SK-N-SH (cell line): ENCODE results near the gene VGLL4. TPM values are rescaled to one million over a fixed set of nuclear protein-coding genes. Genes with fewer than 3 reads are reported as not detected.

Experiments used
- CTCF ChIA-PET: fragments of 300-600, 350-600 bp; formaldehyde crosslinking; extraction: SDS; loops from one replicate; lab custom pipeline; 2021; lab: Yijun Ruan, JAX
- POLR2A ChIA-PET: fragments of 350-600 bp; sonication (Branson Sonifier 250); formaldehyde crosslinking; extraction: SDS; loops from one replicate; lab custom pipeline; 2020; ENCODE audit warnings: antibody characterized with exemption, inconsistent platforms; lab: Yijun Ruan, JAX
- DNase-seq: peaks from one replicate; pipeline ENCODE4 v3.0.0; 2012
- H2AFZ ChIP-seq: fragments of 200-600 bp; sonication (generic); 2 replicates; pipeline ENCODE4 v1.8.1; 2016; ENCODE audit warnings: antibody characterized with exemption, mild to moderate bottlenecking, low read depth
- H3F3A ChIP-seq: fragments of 200-600 bp; sonication (generic); replicated peaks from 2 replicates; pipeline ENCODE3; 2016; ENCODE audit warnings: antibody characterized with exemption, mild to moderate bottlenecking; ENCODE audit not compliant: insufficient read depth
- H3K27ac ChIP-seq, 2 experiments: fragments of 200-500 bp in 1 of 2; fragments of 200-600 bp in 1 of 2; sonication (Bioruptor generic) in 1 of 2; sonication (generic), shearing (Covaris generic) in 1 of 2; 2 replicates each; pipeline versions ENCODE4 v1.5.1 to v1.6.1; 2014 to 2016; ENCODE audit warnings: low read depth in 2 of 2, inconsistent platforms in 1 of 2, low read length in 1 of 2, mild to moderate bottlenecking in 1 of 2, mixed read lengths in 1 of 2
- H3K27me3 ChIP-seq: fragments of 200-600 bp; sonication (generic), shearing (Covaris generic); 2 replicates; pipeline ENCODE4 v1.6.1; 2016; ENCODE audit warnings: mixed run types; ENCODE audit not compliant: insufficient read depth
- H3K36me3 ChIP-seq, 2 experiments: fragments of 200-500 bp in 1 of 2; fragments of 200-600 bp in 1 of 2; sonication (Bioruptor generic) in 1 of 2; sonication (generic) in 1 of 2; replicated peaks in 1 of 2; 2 replicates each; pipeline versions ENCODE3 to v1.5.1; 2014 to 2016; ENCODE audit warnings: low read length in 1 of 2, mild to moderate bottlenecking in 1 of 2; ENCODE audit not compliant: insufficient read depth in 2 of 2, control insufficient read depth in 1 of 2
- H3K4me1 ChIP-seq, 2 experiments: fragments of 200-500 bp in 1 of 2; fragments of 200-600 bp in 1 of 2; sonication (Bioruptor generic) in 1 of 2; sonication (generic), shearing (Covaris generic) in 1 of 2; 2 replicates each; pipeline versions ENCODE4 v1.5.1 to v1.6.1; 2014 to 2016; ENCODE audit warnings: low read depth in 1 of 2, low read length in 1 of 2, mixed run types in 1 of 2; ENCODE audit not compliant: insufficient read depth in 2 of 2, control insufficient read depth in 1 of 2
- H3K4me2 ChIP-seq: fragments of 200-600 bp; sonication (generic), shearing (Covaris generic); 2 replicates; pipeline ENCODE4 v1.6.1; 2017; ENCODE audit warnings: mixed run types
- H3K4me3 ChIP-seq, 2 experiments: fragments of 200-500 bp in 1 of 2; fragments of 200-600 bp in 1 of 2; sonication (Bioruptor generic) in 1 of 2; sonication (generic), shearing (Covaris generic) in 1 of 2; 2 replicates each; pipeline versions ENCODE4 v1.5.1 to v1.8.1; 2014 to 2016; ENCODE audit warnings: low read depth in 2 of 2, inconsistent platforms in 1 of 2, low read length in 1 of 2, mild to moderate bottlenecking in 1 of 2, mixed read lengths in 1 of 2, moderate library complexity in 1 of 2
- H3K79me2 ChIP-seq: fragments of 200-600 bp; sonication (generic); 2 replicates; pipeline ENCODE4 v1.8.1; 2017; ENCODE audit warnings: mild to moderate bottlenecking; ENCODE audit not compliant: insufficient read depth
- H3K9ac ChIP-seq: fragments of 200-600 bp; sonication (generic); 2 replicates; pipeline ENCODE4 v1.6.1; 2017; ENCODE audit warnings: mixed run types
- H3K9me2 ChIP-seq: fragments of 200-600 bp; sonication (generic); 2 replicates; pipeline ENCODE4 v1.6.1; 2017; ENCODE audit warnings: mixed run types
- H3K9me3 ChIP-seq: fragments of 200-600 bp; sonication (generic); 2 replicates; pipeline ENCODE4 v1.6.1; 2017; ENCODE audit warnings: mixed run types, mild to moderate bottlenecking, moderate library complexity
- H4K20me1 ChIP-seq: fragments of 200-600 bp; sonication (generic); 2 replicates; pipeline ENCODE4 v1.6.1; 2017; ENCODE audit warnings: mild to moderate bottlenecking, mixed run types; ENCODE audit not compliant: insufficient read depth
- CHD2 ChIP-seq: fragments of 150-350 bp; IDR thresholded peaks from 2 replicates; pipeline ENCODE4 v1.6.1; 2018; ENCODE audit warnings: low read length; ENCODE audit not compliant: partially characterized antibody
- ELF1 ChIP-seq: IDR thresholded peaks from 2 replicates; pipeline ENCODE4 v1.4.0; 2012
- FOSL2 ChIP-seq: IDR thresholded peaks from 2 replicates; pipeline ENCODE4 v1.4.0; 2012; ENCODE audit warnings: low read depth, mild to moderate bottlenecking, moderate library complexity, borderline replicate concordance
- FOXJ3 ChIP-seq: sonication (generic); formaldehyde crosslinking; IDR thresholded peaks from 2 replicates; pipeline ENCODE4 v1.5.1; 2020; ENCODE audit warnings: mild to moderate bottlenecking, missing genetic modification reagents
- FOXM1 ChIP-seq: IDR thresholded peaks from 2 replicates; pipeline ENCODE4 v1.4.0; 2012; ENCODE audit warnings: low read depth, mild to moderate bottlenecking
- GABPA ChIP-seq: IDR thresholded peaks from 2 replicates; pipeline ENCODE4 v1.4.0; 2012; ENCODE audit warnings: low read depth, mild to moderate bottlenecking
- GATA2 ChIP-seq: sonication (generic); formaldehyde crosslinking; IDR thresholded peaks from 2 replicates; pipeline ENCODE4 v1.5.0; 2020; ENCODE audit warnings: mild to moderate bottlenecking, missing genetic modification reagents
- JUND ChIP-seq: IDR thresholded peaks from 2 replicates; pipeline ENCODE4 v1.4.0; 2012
- MAX ChIP-seq: IDR thresholded peaks from 2 replicates; pipeline ENCODE4 v1.4.0; 2012; ENCODE audit warnings: low read depth
- MEF2A ChIP-seq: IDR thresholded peaks from 2 replicates; pipeline ENCODE4 v1.4.0; 2012; ENCODE audit warnings: low read depth, borderline replicate concordance
- MXI1 ChIP-seq: IDR thresholded peaks from 2 replicates; pipeline ENCODE4 v1.6.1; 2012; ENCODE audit warnings: mild to moderate bottlenecking, low read depth, low read length, improper control_type of control experiment
- NFIC ChIP-seq: IDR thresholded peaks from 2 replicates; pipeline ENCODE4 v1.4.0; 2012; ENCODE audit warnings: borderline replicate concordance
- NRF1 ChIP-seq: IDR thresholded peaks from 2 replicates; pipeline ENCODE4 v1.6.1; 2012; ENCODE audit warnings: low read depth, mild to moderate bottlenecking, low read length
- REST ChIP-seq: IDR thresholded peaks from 2 replicates; pipeline ENCODE4 v1.6.1; 2012; ENCODE audit warnings: mild to moderate bottlenecking, low read depth, low read length, moderate library complexity
- RFX5 ChIP-seq: IDR thresholded peaks from 2 replicates; pipeline ENCODE4 v1.6.1; 2012; ENCODE audit warnings: mild to moderate bottlenecking, improper control_type of control experiment, low read length
- SIN3A ChIP-seq: IDR thresholded peaks from 2 replicates; pipeline ENCODE4 v1.6.1; 2012; ENCODE audit warnings: low read depth, mild to moderate bottlenecking, low read length, moderate library complexity, borderline replicate concordance
- TCF12 ChIP-seq: IDR thresholded peaks from 2 replicates; pipeline ENCODE4 v1.4.0; 2012
- TEAD4 ChIP-seq: IDR thresholded peaks from 2 replicates; pipeline ENCODE4 v1.4.0; 2012; ENCODE audit warnings: mild to moderate bottlenecking, borderline replicate concordance; ENCODE audit not compliant: insufficient read depth
- YY1 ChIP-seq: IDR thresholded peaks from 2 replicates; pipeline ENCODE4 v1.4.0; 2012; ENCODE audit warnings: low read depth, mild to moderate bottlenecking
- ZBTB33 ChIP-seq: IDR thresholded peaks from 2 replicates; pipeline ENCODE4 v1.4.0; 2012; ENCODE audit warnings: low read depth, borderline replicate concordance
- WGBS: methylation state at CpG from one replicate; pipeline ENCODE4 v1.1.6; 2017; ENCODE audit warnings: low lambda C conversion rate; 5-methylcytosine and 5-hydroxymethylcytosine counted together
- polyA plus RNA-seq, 3 experiments: library from polyadenylated mRNA; depleted of rRNA; stranded (reverse); fragments of >200 nt; gene quantifications; 2 replicates each; pipeline ENCODE4 v1.2.3, GENCODE V29; 2012
- TF ChIP-seq, protein P1 (sequence below): IDR thresholded peaks from 2 replicates; pipeline ENCODE4; 2012
- TF ChIP-seq, protein P2 (sequence below): fragments of 150-350 bp; IDR thresholded peaks from 2 replicates; pipeline ENCODE4 v1.6.1; 2016; ENCODE audit warnings: mild to moderate bottlenecking, low read depth, low read length
- TF ChIP-seq, protein P3 (sequence below): IDR thresholded peaks from 2 replicates; pipeline ENCODE4 v1.4.0; 2012; ENCODE audit warnings: low read depth, borderline replicate concordance

Gene VGLL4
- polyA plus RNA-seq, 1 of the 3 experiments (the other 2 are of a cell fraction), result 48.9 TPM

DNA sequence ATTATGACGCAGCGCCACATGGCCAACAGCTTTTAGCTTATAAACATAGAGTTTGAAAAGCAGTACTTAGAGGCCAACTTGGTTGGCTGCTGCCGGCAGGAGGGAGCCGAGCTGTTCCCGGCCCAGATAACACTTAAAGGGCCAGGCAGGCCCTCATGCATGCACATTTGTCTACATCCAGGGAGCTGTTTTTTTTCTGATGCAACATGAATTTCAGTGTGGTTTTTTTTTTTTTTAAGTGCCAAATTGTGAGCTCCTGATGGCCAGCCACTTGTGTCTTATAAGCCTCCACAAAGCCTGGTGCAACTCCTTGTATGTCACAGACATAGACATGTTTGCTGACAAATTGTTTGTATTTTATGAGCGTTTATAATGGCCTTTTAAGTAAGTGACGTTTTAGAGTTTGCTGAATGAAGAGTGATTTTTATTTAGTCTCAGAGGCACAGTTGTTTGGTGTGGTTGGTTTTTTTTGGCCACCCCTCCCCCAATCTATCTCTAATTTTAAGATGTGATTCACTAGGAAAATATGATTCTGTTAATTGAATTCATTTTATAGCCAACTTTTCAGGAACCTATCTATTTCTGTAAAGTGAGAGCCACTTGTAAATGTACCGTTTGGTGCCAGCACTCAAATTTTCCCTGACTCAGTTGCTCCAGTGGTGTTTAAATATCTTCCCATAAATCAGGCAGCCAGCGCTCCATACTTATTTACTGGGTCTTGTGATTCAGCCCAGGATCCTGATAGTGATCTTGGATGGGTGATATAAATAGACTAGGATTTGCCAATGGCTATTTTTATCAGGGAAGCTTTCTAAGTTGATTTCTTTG is 134.3 kb downstream of the VGLL4 start:
- peak; percentile 81 for DNase-seq
- H3K9ac ChIP-seq, result peak overlapping the region; percentile 42; the same call in 1 of the 2 replicates
- no peaks in the 10 kb centered on the region for H3K27me3 ChIP-seq
- 5% methylated on average over 9 of the region's 9 CpGs for WGBS
- H3K9me3 ChIP-seq, result no peaks in the 10 kb centered on the region
- POLR2A ChIA-PET, result interaction anchor here (1.3 kb wide), 1 partner anchor 134 kb away, joined by 5 read pairs; the partner anchor contains the start of gene VGLL4
- peaks cover 29 to 39% of the 10 kb centered on the region in 2 experiments for H3K4me1 ChIP-seq
- H3K4me3 ChIP-seq, result peak overlapping the region in 1 of 2 experiments; percentile 27; a peak in 1 of 4 replicates
- peak overlapping the region; percentile 54; the same call in 1 of the 2 replicates for H3K4me2 ChIP-seq
- CTCF ChIA-PET, result interaction anchor here (1.3 kb wide), 2 partner anchors 117 to 142 kb away, joined by 3 to 4 read pairs; no protein-coding TSS in a partner anchor
- no peaks in the 10 kb centered on the region for H3K36me3 ChIP-seq
- no peaks in the 10 kb centered on the region for H3K9me2 ChIP-seq
- H3K79me2 ChIP-seq, result peaks cover 6% of the 10 kb centered on the region; the same call in 1 of the 2 replicates
- no peaks in the 10 kb centered on the region for H4K20me1 ChIP-seq
- H3K27ac ChIP-seq, result peak overlapping the region; percentile 83 to 94
- H2AFZ ChIP-seq, result peak overlapping the region; percentile 7; the same call in 1 of the 2 replicates
- peaks cover 31% of the 10 kb centered on the region for H3F3A ChIP-seq
- TF ChIP-seq NFIC, result peak; percentile 68; the same call in 1 of the 2 replicates
- no peak for TF ChIP-seq GABPA
- TF ChIP-seq MXI1, result peak; percentile 81
- TF ChIP-seq TCF12, result peak; percentile 72
- TF ChIP-seq NRF1, result no peak
- no peak for TF ChIP-seq YY1
- peak; percentile 72 for TF ChIP-seq JUND
- no peak for TF ChIP-seq FOXM1
- TF ChIP-seq ZBTB33, result peak; percentile 43; the same call in 1 of the 2 replicates
- TF ChIP-seq, protein P1, sequence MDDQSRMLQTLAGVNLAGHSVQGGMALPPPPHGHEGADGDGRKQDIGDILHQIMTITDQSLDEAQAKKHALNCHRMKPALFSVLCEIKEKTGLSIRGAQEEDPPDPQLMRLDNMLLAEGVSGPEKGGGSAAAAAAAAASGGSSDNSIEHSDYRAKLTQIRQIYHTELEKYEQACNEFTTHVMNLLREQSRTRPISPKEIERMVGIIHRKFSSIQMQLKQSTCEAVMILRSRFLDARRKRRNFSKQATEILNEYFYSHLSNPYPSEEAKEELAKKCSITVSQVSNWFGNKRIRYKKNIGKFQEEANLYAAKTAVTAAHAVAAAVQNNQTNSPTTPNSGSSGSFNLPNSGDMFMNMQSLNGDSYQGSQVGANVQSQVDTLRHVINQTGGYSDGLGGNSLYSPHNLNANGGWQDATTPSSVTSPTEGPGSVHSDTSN, result peak; percentile 60
- TF ChIP-seq MAX, result peak; percentile 87
- peak; percentile 99 for TF ChIP-seq MEF2A
- TF ChIP-seq, protein P2, sequence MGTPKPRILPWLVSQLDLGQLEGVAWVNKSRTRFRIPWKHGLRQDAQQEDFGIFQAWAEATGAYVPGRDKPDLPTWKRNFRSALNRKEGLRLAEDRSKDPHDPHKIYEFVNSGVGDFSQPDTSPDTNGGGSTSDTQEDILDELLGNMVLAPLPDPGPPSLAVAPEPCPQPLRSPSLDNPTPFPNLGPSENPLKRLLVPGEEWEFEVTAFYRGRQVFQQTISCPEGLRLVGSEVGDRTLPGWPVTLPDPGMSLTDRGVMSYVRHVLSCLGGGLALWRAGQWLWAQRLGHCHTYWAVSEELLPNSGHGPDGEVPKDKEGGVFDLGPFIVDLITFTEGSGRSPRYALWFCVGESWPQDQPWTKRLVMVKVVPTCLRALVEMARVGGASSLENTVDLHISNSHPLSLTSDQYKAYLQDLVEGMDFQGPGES, result no peak
- peak; percentile 65 for TF ChIP-seq GATA2
- peak; percentile 16 for TF ChIP-seq CHD2
- peak; percentile 51; the same call in 1 of the 2 replicates for TF ChIP-seq TEAD4
- TF ChIP-seq FOXJ3 (CRISPR knock-in tag), result no peak
- TF ChIP-seq ELF1, result no peak
- TF ChIP-seq, protein P3, sequence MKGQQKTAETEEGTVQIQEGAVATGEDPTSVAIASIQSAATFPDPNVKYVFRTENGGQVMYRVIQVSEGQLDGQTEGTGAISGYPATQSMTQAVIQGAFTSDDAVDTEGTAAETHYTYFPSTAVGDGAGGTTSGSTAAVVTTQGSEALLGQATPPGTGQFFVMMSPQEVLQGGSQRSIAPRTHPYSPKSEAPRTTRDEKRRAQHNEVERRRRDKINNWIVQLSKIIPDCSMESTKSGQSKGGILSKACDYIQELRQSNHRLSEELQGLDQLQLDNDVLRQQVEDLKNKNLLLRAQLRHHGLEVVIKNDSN, result no peak
- peak; percentile 56; the same call in 1 of the 2 replicates for TF ChIP-seq FOSL2
- peak; percentile 28; the same call in 1 of the 2 replicates for TF ChIP-seq REST
- no peak; the same call in 1 of the 2 replicates for TF ChIP-seq RFX5
- TF ChIP-seq SIN3A, result 0 out of 2 replicates have a peak, but pooled peaks have one; percentile 59
